ENCODE data around the gene RASSF3.
A peak's percentile ranks its signal among the peaks of the same experiment; 100 is the strongest.

Gene RASSF3

DNA sequence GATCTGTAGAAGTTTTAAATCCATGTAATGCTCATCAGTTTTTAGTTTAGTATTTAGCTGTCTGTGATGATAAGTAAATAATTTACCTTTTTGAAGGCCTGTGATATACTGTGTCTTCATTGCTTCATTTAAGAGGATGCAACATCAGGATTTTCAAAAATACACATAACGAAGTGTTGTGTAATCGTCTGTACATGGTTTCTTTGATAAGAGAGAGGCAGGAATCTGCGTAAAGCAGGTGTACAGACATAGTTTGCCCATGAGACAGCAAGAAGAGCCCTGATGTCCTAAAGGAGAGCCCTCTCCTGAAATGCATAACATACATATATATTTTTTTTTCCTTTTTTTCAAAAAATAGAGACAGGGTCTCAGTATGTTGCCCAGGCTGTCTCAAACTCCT is 44.8 kb downstream of the RASSF3 start:
- Histone ChIP-seq H3K27me3 (ENCODE audit: control insufficient read depth in 1 of 2, insufficient read depth in 1 of 2, low read length in 2 of 2) (no peaks in the 10 kb centered on the region), H3K4me2 (ENCODE audit: low read length, poor library complexity, severe bottlenecking) (no peak overlapping the region), H3K79me1 (replicated peaks; ENCODE audit: low read length, poor library complexity, severe bottlenecking) (peaks cover 30% of the 10 kb centered on the region), H3K4ac (ENCODE audit: low read depth in 1 of 2, low read length in 2 of 2) (no peak overlapping the region), H2AFZ (ENCODE audit: low read depth, low read length) (no peak overlapping the region), H2BK12ac (ENCODE audit: low read length in 2 of 2) (no peak overlapping the region), H2BK120ac (ENCODE audit: low read depth, low read length) (no peak overlapping the region), H3K23ac (ENCODE audit: low read length in 2 of 2) (no peak overlapping the region), H3K36me3 (ENCODE audit: control insufficient read depth in 1 of 2, insufficient read depth in 2 of 2, low read depth in 1 of 2, low read length in 2 of 2) (peaks cover 0 to 3% of the 10 kb centered on the region in 2 experiments), H3K9ac (ENCODE audit: low read length) (no peak overlapping the region), H3K9me3 (ENCODE audit: control insufficient read depth, low read length) (no peaks in the 10 kb centered on the region), H3K4me1 (ENCODE audit: control insufficient read depth, insufficient read depth, low read depth, low read length) (peaks cover 4% of the 10 kb centered on the region), H2BK5ac (ENCODE audit: low read depth, low read length, poor library complexity, severe bottlenecking) (no peak overlapping the region), H2BK15ac (ENCODE audit: low read depth, poor library complexity, severe bottlenecking) (no peak overlapping the region), H4K8ac (ENCODE audit: low read length) (no peak overlapping the region), H3K4me3 (ENCODE audit: insufficient read depth in 1 of 2, low read depth in 1 of 2, low read length in 2 of 2) (no peak overlapping the region), H4K91ac (ENCODE audit: low read length) (no peak overlapping the region), H2AK5ac (ENCODE audit: low read length, severe bottlenecking) (no peak overlapping the region), H3K18ac (ENCODE audit: low read depth in 1 of 2, low read length in 2 of 2) (no peak overlapping the region), H3K27ac (ENCODE audit: low read length, poor library complexity, severe bottlenecking) (no peak overlapping the region), H3K14ac (ENCODE audit: low read length in 2 of 2) (no peak overlapping the region)
- DNase-seq: no peak
- 85% methylated on average over 2 of the region's 3 CpGs for WGBS

DNA sequence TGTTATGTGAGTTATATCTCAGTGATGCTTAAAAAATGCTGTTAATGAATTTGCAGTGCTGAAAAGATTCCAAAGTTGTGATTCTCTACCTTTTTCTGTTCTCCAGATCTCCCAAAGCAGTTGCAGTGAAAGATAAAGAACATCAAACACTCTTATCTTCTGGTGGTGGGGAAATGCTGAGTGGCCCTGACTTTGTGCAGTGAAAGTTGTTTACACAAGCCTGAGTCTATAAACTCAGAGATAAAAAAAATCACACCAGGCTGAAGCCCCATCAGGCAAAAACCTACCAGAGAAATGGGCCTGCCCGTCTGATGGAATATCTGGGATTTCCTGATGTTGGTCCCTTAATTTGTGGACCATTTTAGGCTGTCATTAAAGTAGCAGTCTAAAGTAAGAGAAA is 46.1 kb downstream of the RASSF3 start:
- Histone ChIP-seq H2BK15ac (ENCODE audit: low read depth, poor library complexity, severe bottlenecking) (no peak overlapping the region), H3K4me3 (ENCODE audit: insufficient read depth in 1 of 2, low read depth in 1 of 2, low read length in 2 of 2) (no peak overlapping the region), H3K4ac (ENCODE audit: low read depth in 1 of 2, low read length in 2 of 2) (no peak overlapping the region), H2AK5ac (ENCODE audit: low read length, severe bottlenecking) (no peak overlapping the region), H4K91ac (ENCODE audit: low read length) (no peak overlapping the region), H2BK12ac (ENCODE audit: low read length in 2 of 2) (no peak overlapping the region), H3K9ac (ENCODE audit: low read length) (no peak overlapping the region), H3K18ac (ENCODE audit: low read depth in 1 of 2, low read length in 2 of 2) (no peak overlapping the region), H3K14ac (ENCODE audit: low read length in 2 of 2) (no peak overlapping the region), H4K8ac (ENCODE audit: low read length) (no peak overlapping the region), H3K23ac (ENCODE audit: low read length in 2 of 2) (no peak overlapping the region), H3K79me1 (replicated peaks; ENCODE audit: low read length, poor library complexity, severe bottlenecking) (peaks cover 34% of the 10 kb centered on the region), H2AFZ (ENCODE audit: low read depth, low read length) (no peak overlapping the region), H3K27me3 (ENCODE audit: control insufficient read depth in 1 of 2, insufficient read depth in 1 of 2, low read length in 2 of 2) (no peaks in the 10 kb centered on the region), H2BK120ac (ENCODE audit: low read depth, low read length) (no peak overlapping the region), H3K9me3 (ENCODE audit: control insufficient read depth, low read length) (no peaks in the 10 kb centered on the region), H3K4me1 (ENCODE audit: control insufficient read depth, insufficient read depth, low read depth, low read length) (peaks cover 4% of the 10 kb centered on the region), H2BK5ac (ENCODE audit: low read depth, low read length, poor library complexity, severe bottlenecking) (no peak overlapping the region), H3K36me3 (ENCODE audit: control insufficient read depth in 1 of 2, insufficient read depth in 2 of 2, low read depth in 1 of 2, low read length in 2 of 2) (peaks cover 0 to 3% of the 10 kb centered on the region in 2 experiments), H3K27ac (ENCODE audit: low read length, poor library complexity, severe bottlenecking) (no peak overlapping the region), H3K4me2 (ENCODE audit: low read length, poor library complexity, severe bottlenecking) (no peak overlapping the region)
- 53% methylated on average over 1 of the region's 1 CpG for WGBS
- peak; percentile 36 for DNase-seq

DNA sequence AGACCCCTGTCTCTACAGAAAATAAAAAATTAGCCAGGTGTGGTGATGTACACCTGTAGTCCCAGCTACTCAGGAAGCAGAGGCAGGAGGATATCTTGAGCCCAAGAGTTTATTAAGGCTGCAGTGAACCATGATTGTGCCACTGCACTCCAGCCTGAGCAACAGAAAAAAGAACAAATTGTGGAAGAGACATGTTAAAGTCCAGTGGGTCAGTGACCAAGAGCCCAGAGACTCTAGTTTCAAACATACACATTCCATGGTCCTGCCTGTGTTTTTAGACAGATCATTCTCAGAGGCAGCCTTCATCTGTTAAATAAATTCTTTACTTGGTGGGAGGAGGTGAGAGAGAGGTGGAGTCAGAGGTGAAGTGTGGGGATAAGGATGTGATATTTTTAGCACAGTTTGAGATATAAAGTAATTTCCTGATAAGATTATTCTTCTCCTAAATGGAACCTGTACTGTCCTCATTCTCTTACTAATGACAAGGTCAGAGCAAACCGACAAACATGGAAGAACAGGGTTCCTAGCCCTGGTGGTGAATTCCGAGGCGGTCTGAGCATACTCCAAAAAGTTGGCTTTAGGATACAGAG is 48.7 kb downstream of the RASSF3 start:
- Histone ChIP-seq H3K9ac (ENCODE audit: low read length) (no peak overlapping the region), H3K14ac (ENCODE audit: low read length in 2 of 2) (no peak overlapping the region), H3K36me3 (ENCODE audit: control insufficient read depth in 1 of 2, insufficient read depth in 2 of 2, low read depth in 1 of 2, low read length in 2 of 2) (no peaks in the 10 kb centered on the region), H2BK12ac (ENCODE audit: low read length in 2 of 2) (no peak overlapping the region), H3K23ac (ENCODE audit: low read length in 2 of 2) (no peak overlapping the region), H3K4me3 (ENCODE audit: insufficient read depth in 1 of 2, low read depth in 1 of 2, low read length in 2 of 2) (no peak overlapping the region), H3K18ac (ENCODE audit: low read depth in 1 of 2, low read length in 2 of 2) (no peak overlapping the region), H4K91ac (ENCODE audit: low read length) (no peak overlapping the region), H3K4ac (ENCODE audit: low read depth in 1 of 2, low read length in 2 of 2) (no peak overlapping the region), H2AFZ (ENCODE audit: low read depth, low read length) (no peak overlapping the region), H3K79me1 (replicated peaks; ENCODE audit: low read length, poor library complexity, severe bottlenecking) (peaks cover 27% of the 10 kb centered on the region), H2BK5ac (ENCODE audit: low read depth, low read length, poor library complexity, severe bottlenecking) (no peak overlapping the region), H3K9me3 (ENCODE audit: control insufficient read depth, low read length) (no peaks in the 10 kb centered on the region), H4K8ac (ENCODE audit: low read length) (no peak overlapping the region), H2AK5ac (ENCODE audit: low read length, severe bottlenecking) (no peak overlapping the region), H3K4me1 (ENCODE audit: control insufficient read depth, insufficient read depth, low read depth, low read length) (no peaks in the 10 kb centered on the region), H2BK15ac (ENCODE audit: low read depth, poor library complexity, severe bottlenecking) (no peak overlapping the region), H3K27me3 (ENCODE audit: control insufficient read depth in 1 of 2, insufficient read depth in 1 of 2, low read length in 2 of 2) (no peaks in the 10 kb centered on the region), H3K27ac (ENCODE audit: low read length, poor library complexity, severe bottlenecking) (no peak overlapping the region), H3K4me2 (ENCODE audit: low read length, poor library complexity, severe bottlenecking) (no peak overlapping the region), H2BK120ac (ENCODE audit: low read depth, low read length) (no peak overlapping the region)
- no peak for DNase-seq
- 90% methylated on average over 3 of the region's 3 CpGs for WGBS

DNA sequence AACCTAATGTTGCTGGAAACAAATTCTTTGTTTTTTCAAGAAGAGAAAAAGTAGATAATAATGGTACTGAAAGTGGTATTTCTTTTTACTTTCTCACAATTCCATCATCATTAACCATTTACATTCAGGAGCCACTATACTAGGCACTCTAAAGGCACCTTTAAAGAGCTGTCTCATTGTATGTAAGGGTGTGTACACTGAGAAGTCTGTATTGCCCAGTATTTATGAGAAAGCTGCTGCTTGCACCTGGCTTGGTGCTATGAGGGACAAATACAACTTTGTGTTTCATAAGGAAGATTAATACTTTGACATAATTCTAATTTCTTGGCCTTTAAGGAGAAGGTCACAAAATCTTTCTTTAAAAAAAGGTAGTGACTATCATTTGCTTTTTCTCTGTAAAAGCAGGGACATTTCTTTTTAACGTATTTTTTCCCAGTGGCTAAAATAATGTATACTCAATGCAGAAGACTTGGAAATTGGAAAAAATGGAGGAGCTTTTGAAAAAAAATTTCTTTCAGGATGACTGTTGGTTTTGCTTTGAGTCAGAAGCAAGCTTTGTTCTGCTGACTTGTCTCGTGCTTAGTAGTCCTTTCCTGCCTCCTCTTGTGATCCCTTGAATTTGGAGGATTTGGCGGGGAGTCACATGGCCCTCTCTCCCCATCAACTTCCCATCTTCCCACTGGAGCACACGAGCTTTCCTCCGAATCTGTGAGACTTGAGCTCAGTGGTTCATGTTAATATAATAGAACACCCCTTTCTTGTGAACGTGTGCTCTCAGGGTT is 50.1 kb downstream of the RASSF3 start:
- Histone ChIP-seq H3K27me3 (ENCODE audit: control insufficient read depth in 1 of 2, insufficient read depth in 1 of 2, low read length in 2 of 2) (no peaks in the 10 kb centered on the region), H2BK15ac (ENCODE audit: low read depth, poor library complexity, severe bottlenecking) (no peak overlapping the region), H4K8ac (ENCODE audit: low read length) (no peak overlapping the region), H2BK12ac (ENCODE audit: low read length in 2 of 2) (no peak overlapping the region), H2BK120ac (ENCODE audit: low read depth, low read length) (no peak overlapping the region), H3K4me3 (ENCODE audit: insufficient read depth in 1 of 2, low read depth in 1 of 2, low read length in 2 of 2) (no peak overlapping the region), H3K4me2 (ENCODE audit: low read length, poor library complexity, severe bottlenecking) (no peak overlapping the region), H3K4ac (ENCODE audit: low read depth in 1 of 2, low read length in 2 of 2) (no peak overlapping the region), H3K79me1 (replicated peaks; ENCODE audit: low read length, poor library complexity, severe bottlenecking) (peaks cover 28% of the 10 kb centered on the region), H3K23ac (ENCODE audit: low read length in 2 of 2) (no peak overlapping the region), H3K14ac (ENCODE audit: low read length in 2 of 2) (no peak overlapping the region), H2AFZ (ENCODE audit: low read depth, low read length) (no peak overlapping the region), H3K27ac (ENCODE audit: low read length, poor library complexity, severe bottlenecking) (no peak overlapping the region), H4K91ac (ENCODE audit: low read length) (no peak overlapping the region), H3K4me1 (ENCODE audit: control insufficient read depth, insufficient read depth, low read depth, low read length) (no peaks in the 10 kb centered on the region), H3K9ac (ENCODE audit: low read length) (no peak overlapping the region), H2AK5ac (ENCODE audit: low read length, severe bottlenecking) (no peak overlapping the region), H3K9me3 (ENCODE audit: control insufficient read depth, low read length) (no peaks in the 10 kb centered on the region), H3K18ac (ENCODE audit: low read depth in 1 of 2, low read length in 2 of 2) (peak overlapping the region in 1 of 2 experiments; percentile 38), H2BK5ac (ENCODE audit: low read depth, low read length, poor library complexity, severe bottlenecking) (no peak overlapping the region), H3K36me3 (ENCODE audit: control insufficient read depth in 1 of 2, insufficient read depth in 2 of 2, low read depth in 1 of 2, low read length in 2 of 2) (no peaks in the 10 kb centered on the region)
- no peak for DNase-seq
- WGBS: 98% methylated on average over 5 of the region's 6 CpGs
